DOHH2 (cell line): ENCODE measurements around the gene KHDC3L.
A peak's percentile ranks its signal among the peaks of the same experiment; 100 is the strongest.

Source experiments
- H3F3A ChIP-seq: fragments of 200-600 bp; sonication (generic), shearing (Covaris generic); 2 replicates; pipeline ENCODE4 v1.6.0; 2016; ENCODE audit warnings: antibody characterized with exemption, mild to moderate bottlenecking; ENCODE audit not compliant: control insufficient read depth, insufficient read depth
- H3K27ac ChIP-seq: fragments of 200-600 bp; sonication (generic); 2 replicates; pipeline ENCODE4 v1.5.1; 2014; ENCODE audit warnings: low read depth, mild to moderate bottlenecking, low read length, moderate library complexity
- H3K27me3 ChIP-seq: fragments of 200-600 bp; sonication (generic); 2 replicates; pipeline ENCODE4 v1.6.1; 2014; ENCODE audit warnings: mild to moderate bottlenecking, low read length, mixed read lengths; ENCODE audit not compliant: control insufficient read depth
- H3K36me3 ChIP-seq: fragments of 200-600 bp; sonication (generic); 2 replicates; pipeline ENCODE4 v1.6.1; 2014; ENCODE audit warnings: mild to moderate bottlenecking, low read length, moderate library complexity, mixed read lengths; ENCODE audit not compliant: control insufficient read depth
- H3K4me1 ChIP-seq: fragments of 200-600 bp; sonication (generic); 2 replicates; pipeline ENCODE4 v1.6.1; 2014; ENCODE audit warnings: mild to moderate bottlenecking, low read length, mixed read lengths; ENCODE audit not compliant: control insufficient read depth
- H3K4me2 ChIP-seq: fragments of 200-600 bp; sonication (generic); 2 replicates; pipeline ENCODE4 v1.6.0; 2014; ENCODE audit warnings: mild to moderate bottlenecking, low read length, moderate library complexity
- H3K4me3 ChIP-seq: fragments of 200-600 bp; sonication (generic); 2 replicates; pipeline ENCODE4 v1.5.1; 2014; ENCODE audit warnings: mild to moderate bottlenecking, low read length, mixed read lengths
- H3K79me2 ChIP-seq: fragments of 200-600 bp; sonication (generic); 2 replicates; pipeline ENCODE4 v1.6.1; 2014; ENCODE audit warnings: mild to moderate bottlenecking, low read length, mixed read lengths; ENCODE audit not compliant: control insufficient read depth
- H3K9me2 ChIP-seq: fragments of 200-600 bp; sonication (generic); replicated peaks from 2 replicates; pipeline ENCODE4 v1.6.1; 2014; ENCODE audit warnings: mild to moderate bottlenecking, low read length, mixed read lengths; ENCODE audit not compliant: control insufficient read depth
- H3K9me3 ChIP-seq: fragments of 200-600 bp; sonication (generic); 2 replicates; pipeline ENCODE4 v1.6.1; 2014; ENCODE audit warnings: antibody characterized with exemption, low read length, mixed read lengths; ENCODE audit not compliant: control insufficient read depth, insufficient read depth
- H4K20me1 ChIP-seq: fragments of 200-600 bp; sonication (generic); 2 replicates; pipeline ENCODE4 v1.6.0; 2014; ENCODE audit warnings: low read depth, mild to moderate bottlenecking, antibody characterized with exemption, low read length, moderate library complexity; ENCODE audit not compliant: control insufficient read depth, insufficient read depth
- EZH2phosphoT487 ChIP-seq: fragments of 200-600 bp; sonication (generic); IDR thresholded peaks from 2 replicates; pipeline ENCODE4 v1.6.1; 2017; ENCODE audit warnings: borderline replicate concordance, mild to moderate bottlenecking, antibody characterized with exemption, low read length, moderate library complexity, mixed read lengths
- TF ChIP-seq, protein P1 (sequence below): fragments of 200-600 bp; sonication (generic); IDR thresholded peaks from one replicate; pipeline ENCODE4 v1.5.1; 2014; ENCODE audit warnings: antibody characterized with exemption, mild to moderate bottlenecking, low read depth, low read length; ENCODE audit not compliant: poor library complexity, severe bottlenecking

Gene KHDC3L

DNA sequence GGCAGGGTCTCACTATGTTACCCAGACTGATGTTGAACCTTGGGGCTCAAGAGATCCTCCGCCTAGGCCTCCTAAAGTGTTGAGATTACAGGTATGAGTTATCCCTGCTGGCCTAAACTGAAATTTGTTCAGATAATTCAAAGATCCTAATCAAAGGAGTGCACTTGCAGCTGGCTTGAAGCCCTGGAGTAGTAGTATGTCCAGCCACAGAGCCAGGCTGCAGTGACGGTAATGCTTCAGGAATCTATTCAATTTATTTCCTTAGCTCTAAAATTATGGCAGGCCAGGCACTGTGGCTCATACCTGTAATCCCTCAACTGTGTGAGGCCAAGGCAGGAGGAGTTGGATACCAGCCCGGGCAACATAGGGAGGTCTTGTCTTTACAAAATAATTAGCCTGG is 30.8 kb downstream of the KHDC3L start:
- no peaks in the 10 kb centered on the region for H3K9me3 ChIP-seq
- peaks cover 13% of the 10 kb centered on the region for H3K27me3 ChIP-seq
- no peaks in the 10 kb centered on the region for H3K9me2 ChIP-seq
- H3K4me2 ChIP-seq = no peak overlapping the region
- no peak overlapping the region for H3K27ac ChIP-seq
- H4K20me1 ChIP-seq = no peaks in the 10 kb centered on the region
- TF ChIP-seq EZH2phosphoT487 = no peak
- TF ChIP-seq, protein P1, sequence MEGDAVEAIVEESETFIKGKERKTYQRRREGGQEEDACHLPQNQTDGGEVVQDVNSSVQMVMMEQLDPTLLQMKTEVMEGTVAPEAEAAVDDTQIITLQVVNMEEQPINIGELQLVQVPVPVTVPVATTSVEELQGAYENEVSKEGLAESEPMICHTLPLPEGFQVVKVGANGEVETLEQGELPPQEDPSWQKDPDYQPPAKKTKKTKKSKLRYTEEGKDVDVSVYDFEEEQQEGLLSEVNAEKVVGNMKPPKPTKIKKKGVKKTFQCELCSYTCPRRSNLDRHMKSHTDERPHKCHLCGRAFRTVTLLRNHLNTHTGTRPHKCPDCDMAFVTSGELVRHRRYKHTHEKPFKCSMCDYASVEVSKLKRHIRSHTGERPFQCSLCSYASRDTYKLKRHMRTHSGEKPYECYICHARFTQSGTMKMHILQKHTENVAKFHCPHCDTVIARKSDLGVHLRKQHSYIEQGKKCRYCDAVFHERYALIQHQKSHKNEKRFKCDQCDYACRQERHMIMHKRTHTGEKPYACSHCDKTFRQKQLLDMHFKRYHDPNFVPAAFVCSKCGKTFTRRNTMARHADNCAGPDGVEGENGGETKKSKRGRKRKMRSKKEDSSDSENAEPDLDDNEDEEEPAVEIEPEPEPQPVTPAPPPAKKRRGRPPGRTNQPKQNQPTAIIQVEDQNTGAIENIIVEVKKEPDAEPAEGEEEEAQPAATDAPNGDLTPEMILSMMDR = no peak
- H3K79me2 ChIP-seq = no peaks in the 10 kb centered on the region
- H3K4me1 ChIP-seq = peaks cover 6% of the 10 kb centered on the region
- no peaks in the 10 kb centered on the region for H3F3A ChIP-seq
- H3K36me3 ChIP-seq = no peaks in the 10 kb centered on the region
- no peak overlapping the region for H3K4me3 ChIP-seq

DNA sequence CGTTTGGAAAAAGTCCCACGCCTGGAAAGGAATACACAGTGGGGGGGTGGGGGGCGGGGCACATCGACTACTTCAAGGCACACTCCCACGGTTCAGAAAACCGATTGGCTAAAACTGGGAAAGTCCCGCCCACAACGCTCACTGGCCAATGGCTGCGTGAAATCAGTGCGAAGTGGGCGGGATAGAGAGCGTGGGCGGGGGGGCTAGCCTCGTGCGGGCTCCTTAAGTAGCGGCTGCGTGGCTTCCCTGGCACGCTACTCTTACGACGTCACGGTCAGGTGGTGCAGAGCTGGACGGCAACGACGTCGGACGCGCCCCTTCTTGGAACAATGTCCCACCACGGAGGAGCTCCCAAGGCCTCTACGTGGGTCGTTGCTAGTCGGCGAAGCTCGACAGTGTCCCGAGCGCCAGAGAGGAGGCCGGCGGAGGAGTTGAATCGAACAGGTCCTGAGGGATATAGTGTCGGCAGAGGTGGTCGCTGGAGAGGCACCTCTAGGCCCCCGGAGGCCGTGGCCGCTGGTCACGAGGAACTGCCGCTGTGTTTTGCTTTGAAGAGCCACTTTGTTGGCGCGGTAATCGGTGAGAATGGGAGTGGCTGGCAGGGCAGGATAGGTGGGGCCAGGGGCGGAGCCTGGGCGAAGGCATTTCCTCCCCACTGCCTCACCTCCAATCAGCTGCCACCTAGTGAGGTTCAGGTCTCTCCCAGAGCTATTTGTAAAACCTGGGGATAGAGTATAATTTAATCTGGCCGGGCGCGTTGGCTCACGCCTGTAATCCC is 32.3 kb downstream of the KHDC3L start, which contains the start of gene DDX43:
TSS of gene DDX43 (plus strand) at position 252 of the 778 bp plus-strand sequence. CDS start at position 330, 78 bp downstream.
- Histone ChIP-seq H3K4me2 (peak within 1 kb of the TSS; percentile 75), H3F3A (no peaks in the 10 kb centered on the region), H3K36me3 (no peaks in the 10 kb centered on the region), H3K27ac (peak within 1 kb of the TSS; percentile 38; the same call in 1 of the 2 replicates), H3K79me2 (no peaks in the 10 kb centered on the region), H3K9me2 (no peaks in the 10 kb centered on the region), H3K27me3 (peaks cover 2% of the 10 kb centered on the region; the same call in 1 of the 2 replicates), H4K20me1 (no peaks in the 10 kb centered on the region), H3K4me1 (no peaks in the 10 kb centered on the region), H3K9me3 (no peaks in the 10 kb centered on the region), H3K4me3 (peak within 1 kb of the TSS; percentile 76)
- TF ChIP-seq EZH2phosphoT487 = no peak
- TF ChIP-seq, protein P1 = no peak

DNA sequence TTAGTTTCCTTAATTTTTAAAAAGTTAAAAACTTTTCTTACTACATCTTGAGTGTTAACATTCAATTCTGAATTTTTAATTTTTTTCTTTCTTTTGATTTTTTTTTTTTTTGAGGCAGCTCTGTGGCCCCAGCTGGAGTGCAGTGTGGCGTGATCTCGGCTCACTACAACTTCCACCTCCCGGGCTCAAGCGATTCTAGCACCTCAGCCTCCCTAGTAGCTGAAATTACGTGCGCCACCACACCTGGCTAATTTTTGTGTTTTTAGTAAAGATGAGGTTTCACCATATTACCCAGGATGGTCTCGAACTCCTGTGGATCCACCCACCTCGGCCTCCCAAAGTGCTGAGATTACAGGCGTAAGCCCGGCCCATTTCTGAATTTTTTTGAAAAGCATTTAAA is 33.4 kb downstream of the KHDC3L start:
- Histone ChIP-seq H3K79me2 (no peaks in the 10 kb centered on the region), H3K4me3 (no peak overlapping the region), H3K27me3 (no peaks in the 10 kb centered on the region), H3K27ac (no peak overlapping the region), H3K36me3 (no peaks in the 10 kb centered on the region), H3F3A (no peaks in the 10 kb centered on the region), H3K9me3 (no peaks in the 10 kb centered on the region), H4K20me1 (no peaks in the 10 kb centered on the region), H3K9me2 (no peaks in the 10 kb centered on the region), H3K4me2 (0 out of 2 replicates have a peak overlapping the region, but pooled peaks have one; percentile 12), H3K4me1 (no peaks in the 10 kb centered on the region)
- no peak for TF ChIP-seq EZH2phosphoT487
- TF ChIP-seq, protein P1 = no peak
